HG03342 (cell line): ENCODE data around the gene ZBTB45.
"Not testable (repeated sequence)": the region's sequence is repeated elsewhere in the genome, so short reads cannot be mapped to it uniquely, and the experiment has no call there.

ENCODE experiments used
- ATAC-seq: cut with Tn5 transposase; IDR thresholded peaks from one replicate; pipeline ENCODE4 v1.9.1; 2021; ENCODE audit warnings: mild to moderate bottlenecking, moderate library complexity; ENCODE audit not compliant: unreplicated experiment

The ZBTB45 gene

GRCh38 chr19:58477130-58477529 is 42.5 kb downstream of the ZBTB45 start:
- no peak for ATAC-seq

GRCh38 chr19:58476498-58477015 is 43.1 kb downstream of the ZBTB45 start:
- ATAC-seq = no peak

- peak; percentile 79 for ATAC-seq
Observed at GRCh38 chr19:58475714-58476497, 43.7 kb downstream of the ZBTB45 start, which contains the start of gene ZNF446. ZNF446 (plus strand) TSS chr19:58476352; CDS start chr19:58477219, 867 bp downstream.

- peak; percentile 17 for ATAC-seq
Observed at GRCh38 chr19:58474997-58475713, 44.5 kb downstream of the ZBTB45 start.

- no peak for ATAC-seq
Observed at GRCh38 chr19:58474291-58474996, 45.2 kb downstream of the ZBTB45 start.

GRCh38 chr19:58473775-58474174 is 45.8 kb downstream of the ZBTB45 start:
- no peak for ATAC-seq

- no peak for ATAC-seq
Observed at GRCh38 chr19:58471736-58472135, 47.9 kb downstream of the ZBTB45 start.

GRCh38 chr19:58470837-58471543 is 48.6 kb downstream of the ZBTB45 start:
- ATAC-seq = not testable (repeated sequence)

GRCh38 chr19:58469241-58470013 is 50.2 kb downstream of the ZBTB45 start:
- ATAC-seq = no peak

GRCh38 chr19:58468216-58468839 is 51.3 kb downstream of the ZBTB45 start:
- no peak for ATAC-seq

- ATAC-seq = peak; percentile 89
Observed at GRCh38 chr19:58466760-58467589, 52.6 kb downstream of the ZBTB45 start, which contains the start of gene ZNF324. ZNF324 (plus strand) TSS chr19:58467080; CDS start chr19:58469186, 2,106 bp downstream.

GRCh38 chr19:58466089-58466759 is 53.4 kb downstream of the ZBTB45 start:
- no peak for ATAC-seq
